Right lobe of liver (tissue), 6 donors: Measurements from ENCODE around the gene KCNC3. TPM values are rescaled to one million over a fixed set of nuclear protein-coding genes. Genes with fewer than 3 reads are reported as not detected.
A peak's percentile ranks its signal among the peaks of the same experiment; 100 is the strongest.

ENCODE experiments used
- ATAC-seq, 4 donors: fragments of 200-7000 bp; cut with Tn5 transposase; one replicate each; pipeline ENCODE4 v1.9.1; 2020; ENCODE audit warnings: mild to moderate bottlenecking in 4 of 4, moderate library complexity in 4 of 4
- DNase-seq, 3 donors: peaks; one replicate each; pipeline ENCODE4 v3.0.0-alpha.2; 2020
- H3K27ac ChIP-seq, 3 donors: fragments of 200-600 bp; one replicate each; pipeline ENCODE4 v1.8.0; 2022
- H3K27me3 ChIP-seq, 2 donors: fragments of 200-600 bp; one replicate each; pipeline ENCODE4 v1.8.0; 2022
- H3K36me3 ChIP-seq, 4 donors: fragments of 200-600 bp; sonication (generic) in 1 of 4; one replicate each; pipeline versions ENCODE4 v1.5.1 to v1.8.0; 2017 to 2022; ENCODE audit warnings: control low read depth in 1 of 4
- H3K4me1 ChIP-seq, 4 donors: fragments of 200-600 bp; sonication (generic) in 1 of 4; one replicate each; pipeline versions ENCODE4 v1.5.1 to v1.8.0; 2017 to 2022; ENCODE audit warnings: control low read depth in 1 of 4
- H3K4me3 ChIP-seq, 3 donors: fragments of 200-600 bp; one replicate each; pipeline ENCODE4 v1.8.0; 2022
- H3K9me3 ChIP-seq, 4 donors: fragments of 200-600 bp; sonication (generic) in 1 of 4; one replicate each; pipeline versions ENCODE4 v1.5.1 to v1.8.0; 2017 to 2022; ENCODE audit warnings: control low read depth in 1 of 4
- POLR2A ChIP-seq: fragments of 450-650 bp; IDR thresholded peaks from one replicate; pipeline ENCODE4 v1.6.1; 2017; ENCODE audit warnings: antibody characterized with exemption, mild to moderate bottlenecking
- WGBS: methylation state at CpG from one replicate; pipeline ENCODE4 v1.1.6; 2018; ENCODE audit warnings: low coverage, low lambda C conversion rate; ENCODE audit not compliant: insufficient coverage; ENCODE audit errors: missing lambda C conversion rate; 5-methylcytosine and 5-hydroxymethylcytosine counted together
- intact Hi-C, 2 donors: fragments of 100-400 bp; cut with DNase I; formaldehyde crosslinking; loops; one replicate each; pipeline versions ENCODE4 v1.11.2 to v1.14.1; 2022
- total RNA-seq, 6 experiments: library from RNA; depleted of rRNA in 2 of 6; stranded (reverse); fragments of >200 nt in 2 of 6; fragmentation: NEBNext Ultra II Directional in 3 of 6; extraction: Animal tissue kit (Norgen Biotek cat#: 25700) in 3 of 6; gene quantifications; one replicate each; pipeline versions ENCODE4 v1.1.0 to v1.2.4, GENCODE V29; 2016 to 2023
- TF ChIP-seq, protein P1 (sequence below), 4 donors: fragments of 200-600 bp in 3 of 4; fragments of 450-650 bp in 1 of 4; IDR thresholded peaks; one replicate each; pipeline versions ENCODE4 v1.5.1 to v1.8.0; 2016 to 2022; ENCODE audit warnings: antibody characterized with exemption in 4 of 4, mild to moderate bottlenecking in 2 of 4
- donor health status: DM: no; HTN: yes; CAD: no.
- donor health status: DM: no; HTN: no; CAD: no.
- donor health status: DM: no; HTN: no; CAD: no.
- donor health status: DM: no; HTN: yes; CAD: no.
- donor health status: DM: no; HTN: yes; CAD: no.

KCNC3 gene
- total RNA-seq, 6 experiments from 2014 or later: 0.92 to 3.0 (median 2.3) TPM

DNA sequence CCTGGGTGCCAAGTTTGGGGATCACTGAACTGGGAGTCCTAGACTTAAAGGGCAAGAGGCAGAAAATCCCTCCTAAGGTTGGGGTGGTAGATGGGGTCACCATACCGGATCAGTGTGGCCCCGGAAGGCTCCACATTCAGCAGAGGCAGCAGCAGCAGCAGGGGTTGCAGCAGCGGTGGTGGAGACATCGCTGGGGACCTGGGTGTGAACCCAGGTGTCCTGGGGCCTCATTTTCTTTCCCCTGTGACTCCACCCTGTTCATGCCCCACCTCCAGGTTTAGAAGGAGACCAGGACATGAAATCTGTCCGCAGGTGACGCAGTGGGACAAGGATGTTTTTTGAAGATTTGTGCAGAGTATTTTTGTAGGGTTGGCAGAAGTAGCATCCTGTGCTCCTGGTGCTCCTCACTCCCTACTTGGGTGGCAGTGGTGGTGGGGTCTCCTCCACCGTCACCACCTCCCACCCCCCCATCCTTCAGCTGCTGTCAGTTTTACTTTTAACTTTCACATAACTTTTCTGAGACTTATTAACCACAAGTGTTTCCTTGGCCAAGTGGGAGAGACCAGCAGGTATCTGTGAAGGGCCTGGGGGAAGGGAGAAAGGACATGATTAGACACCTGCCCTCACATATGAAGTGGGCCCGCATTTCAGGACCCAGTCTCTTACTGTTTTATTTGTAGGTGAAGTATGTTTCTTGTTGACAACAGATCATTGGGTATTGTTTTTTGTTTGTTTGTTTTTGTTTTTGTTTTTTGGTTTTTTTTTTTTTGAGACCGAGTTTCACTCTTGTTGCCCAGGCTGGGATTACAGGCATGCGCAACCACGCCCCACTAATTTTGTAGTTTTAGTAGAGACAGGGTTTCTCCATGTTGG, 36.5 kb upstream of the KCNC3 start, which contains the start of gene NAPSA:
Gene NAPSA (minus strand): TSS at position 206 of the 873 bp plus-strand sequence. CDS start 18 bp downstream, at position 188.
- Histone ChIP-seq H3K27ac (no peak within 1 kb of the TSS), H3K4me1 (peaks cover 0 to 4% (median 0%) of the 10 kb centered on the region in 4 donors), H3K9me3 (no peaks in the 10 kb centered on the region), H3K36me3 (no peaks in the 10 kb centered on the region), H3K27me3 (no peaks in the 10 kb centered on the region), H3K4me3 (no peak within 1 kb of the TSS)
- 65% methylated on average over 5 of the region's 11 CpGs for WGBS
- intact Hi-C loops: no loop called here
- no peak for DNase-seq
- no peak for ATAC-seq
- no peak for TF ChIP-seq POLR2A
- TF ChIP-seq, protein P1, sequence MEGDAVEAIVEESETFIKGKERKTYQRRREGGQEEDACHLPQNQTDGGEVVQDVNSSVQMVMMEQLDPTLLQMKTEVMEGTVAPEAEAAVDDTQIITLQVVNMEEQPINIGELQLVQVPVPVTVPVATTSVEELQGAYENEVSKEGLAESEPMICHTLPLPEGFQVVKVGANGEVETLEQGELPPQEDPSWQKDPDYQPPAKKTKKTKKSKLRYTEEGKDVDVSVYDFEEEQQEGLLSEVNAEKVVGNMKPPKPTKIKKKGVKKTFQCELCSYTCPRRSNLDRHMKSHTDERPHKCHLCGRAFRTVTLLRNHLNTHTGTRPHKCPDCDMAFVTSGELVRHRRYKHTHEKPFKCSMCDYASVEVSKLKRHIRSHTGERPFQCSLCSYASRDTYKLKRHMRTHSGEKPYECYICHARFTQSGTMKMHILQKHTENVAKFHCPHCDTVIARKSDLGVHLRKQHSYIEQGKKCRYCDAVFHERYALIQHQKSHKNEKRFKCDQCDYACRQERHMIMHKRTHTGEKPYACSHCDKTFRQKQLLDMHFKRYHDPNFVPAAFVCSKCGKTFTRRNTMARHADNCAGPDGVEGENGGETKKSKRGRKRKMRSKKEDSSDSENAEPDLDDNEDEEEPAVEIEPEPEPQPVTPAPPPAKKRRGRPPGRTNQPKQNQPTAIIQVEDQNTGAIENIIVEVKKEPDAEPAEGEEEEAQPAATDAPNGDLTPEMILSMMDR (IDR thresholded peaks at IDR 0.05): no peak

DNA sequence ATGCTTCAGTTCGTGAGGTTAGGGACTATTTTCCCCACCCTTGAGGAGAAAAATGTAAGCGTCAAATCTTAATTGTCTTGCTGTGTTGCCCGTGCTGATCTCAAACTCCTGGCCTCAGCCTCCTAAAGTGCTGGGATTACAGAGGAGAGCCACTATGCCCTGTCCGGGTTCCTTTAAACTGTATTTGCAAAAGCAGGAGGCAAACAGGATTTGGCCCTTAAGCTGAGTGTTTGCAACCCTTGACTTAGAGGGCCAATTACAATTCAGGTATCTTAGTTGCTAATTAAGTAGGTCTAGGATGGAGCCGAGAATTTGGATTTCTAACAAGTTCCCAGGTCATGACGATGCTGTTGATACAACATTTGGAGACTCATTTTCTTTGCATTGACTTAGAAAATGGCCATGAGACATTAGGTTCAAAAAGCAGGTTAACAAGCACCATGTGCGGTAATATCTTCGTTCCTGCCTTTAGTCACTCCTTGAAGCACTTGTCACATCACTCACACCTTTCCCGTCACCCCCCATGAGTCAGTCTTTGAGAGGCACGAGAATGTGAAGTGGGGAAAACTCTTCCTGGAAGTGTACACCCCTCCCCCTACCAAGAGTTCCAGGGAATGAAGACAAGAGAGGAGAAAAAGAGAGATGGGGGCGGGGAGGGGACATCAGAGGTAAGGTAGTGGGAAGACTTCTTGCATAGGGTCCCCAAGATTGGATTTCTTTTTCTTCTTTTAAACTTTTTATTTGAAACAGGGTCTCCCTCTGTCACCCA, 33.7 kb upstream of the KCNC3 start:
- no peak for ATAC-seq
- H3K9me3 ChIP-seq: no peaks in the 10 kb centered on the region
- WGBS: 74% methylated on average over 10 of the region's 11 CpGs
- no peak overlapping the region for H3K27ac ChIP-seq
- H3K27me3 ChIP-seq: no peaks in the 10 kb centered on the region
- TF ChIP-seq POLR2A: no peak
- TF ChIP-seq, protein P1 (IDR thresholded peaks at IDR 0.05): no peak
- intact Hi-C loops: no loop called here
- no peak overlapping the region for H3K4me3 ChIP-seq
- H3K36me3 ChIP-seq: no peaks in the 10 kb centered on the region
- H3K4me1 ChIP-seq: no peaks in the 10 kb centered on the region
- DNase-seq: no peak

DNA sequence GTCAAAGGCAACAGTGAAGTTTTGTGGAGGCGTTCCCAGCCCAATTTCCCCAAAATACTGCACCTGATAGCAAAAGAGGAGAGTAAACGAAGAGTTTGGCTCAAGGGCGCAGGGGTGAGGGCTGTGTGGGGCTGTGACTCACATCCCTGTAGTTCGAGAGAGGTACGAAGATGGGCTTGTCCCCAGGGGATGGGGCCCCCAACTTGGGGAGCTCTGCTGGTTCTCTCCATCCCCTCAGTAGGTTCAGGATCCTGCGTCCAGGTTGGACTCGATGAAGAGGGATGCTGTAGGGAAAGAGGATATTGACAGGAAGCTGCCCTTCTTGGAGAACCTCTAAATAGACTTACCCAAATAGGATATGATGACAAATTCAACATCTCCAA, 32.8 kb upstream of the KCNC3 start:
- intact Hi-C loops: no loop called here
- Histone ChIP-seq H3K27ac (no peak overlapping the region), H3K9me3 (no peaks in the 10 kb centered on the region), H3K4me3 (no peak overlapping the region), H3K27me3 (no peaks in the 10 kb centered on the region), H3K36me3 (no peaks in the 10 kb centered on the region), H3K4me1 (no peaks in the 10 kb centered on the region)
- DNase-seq (peak in 1 of 3 donors; percentile 7), ATAC-seq (no peak)
- TF ChIP-seq, protein P1 (IDR thresholded peaks at IDR 0.05): no peak
- TF ChIP-seq POLR2A: no peak
- 84% methylated on average over 6 of the region's 7 CpGs for WGBS

DNA sequence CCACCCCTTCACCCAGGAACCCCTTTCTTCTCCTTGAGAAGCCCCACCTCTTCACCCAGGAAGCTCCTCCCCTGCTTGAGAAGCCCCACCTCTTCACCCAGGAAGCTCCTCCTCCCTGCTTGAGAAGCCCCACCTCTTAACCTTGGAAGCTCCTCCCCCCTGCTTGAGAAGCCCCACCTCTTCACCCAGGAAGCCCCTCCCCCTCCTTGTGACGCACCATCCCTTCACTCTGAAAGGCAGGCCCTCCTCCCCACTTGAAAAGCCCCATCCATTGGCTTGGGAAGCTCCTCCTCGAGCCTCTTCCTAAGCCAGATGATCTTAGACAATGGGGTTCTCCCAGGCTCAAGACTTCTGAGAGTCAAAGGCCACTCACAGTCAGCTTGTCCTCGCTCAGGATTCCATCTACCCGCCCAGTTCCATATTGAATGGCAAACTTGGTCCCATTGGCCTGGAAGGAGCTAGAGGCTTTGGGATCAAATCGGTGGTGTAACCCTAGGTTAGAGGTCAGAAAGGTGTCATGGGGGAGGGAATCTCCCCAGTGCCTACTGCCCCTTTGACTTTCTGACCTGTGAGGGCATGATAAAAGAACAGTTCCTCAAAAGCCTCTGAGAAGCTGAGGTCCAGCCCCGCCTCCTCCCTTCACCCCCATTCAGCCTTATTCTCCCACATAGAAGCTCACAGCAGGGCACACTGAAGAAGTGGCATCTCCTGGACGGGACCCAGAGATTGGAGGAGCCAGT, 32.3 kb upstream of the KCNC3 start:
- WGBS: 74% methylated on average over 6 of the region's 7 CpGs
- intact Hi-C loops: no loop called here
- no peaks in the 10 kb centered on the region for H3K36me3 ChIP-seq
- H3K9me3 ChIP-seq: no peaks in the 10 kb centered on the region
- H3K27ac ChIP-seq: no peak overlapping the region
- TF ChIP-seq, protein P1 (IDR thresholded peaks at IDR 0.05): no peak
- no peak for TF ChIP-seq POLR2A
- peak in 1 of 3 donors; percentile 23 for DNase-seq
- no peak overlapping the region for H3K4me3 ChIP-seq
- H3K4me1 ChIP-seq: no peaks in the 10 kb centered on the region
- no peak for ATAC-seq
- H3K27me3 ChIP-seq: no peaks in the 10 kb centered on the region
